Activated CD4-positive, alpha-beta T cell treated with anti-CD3 and anti-CD28 coated beads, Interleukin-2, Interleukin-6, amounts not matched to agents 100 ng/mL and 50 ng/mL, durations not matched to agents 16 hours and 8 hours (primary cell): ENCODE data around the gene KLHL25.

Experiments used
- DNase-seq: peaks from one replicate; pipeline ENCODE4 v3.0.0-alpha.2; 2020

Gene KLHL25

GRCh38 chr15:85746641-85747040 is 48.1 kb downstream of the KLHL25 start:
- no peak for DNase-seq

GRCh38 chr15:85745525-85746150 is 49.1 kb downstream of the KLHL25 start:
- no peak for DNase-seq

- no peak for DNase-seq
These were observed 49.7 kb downstream of the KLHL25 start for GRCh38 chr15:85745023-85745422.

- no peak for DNase-seq
These were observed 50.1 kb downstream of the KLHL25 start for GRCh38 chr15:85744579-85744978.

GRCh38 chr15:85743392-85744055 is 51.2 kb downstream of the KLHL25 start:
- no peak for DNase-seq

- DNase-seq = no peak
These were observed 52.4 kb downstream of the KLHL25 start for GRCh38 chr15:85742186-85742821.

- no peak for DNase-seq
These were observed 53.1 kb downstream of the KLHL25 start for GRCh38 chr15:85741662-85742061.

GRCh38 chr15:85741021-85741421 is 53.7 kb downstream of the KLHL25 start:
- DNase-seq = no peak

- no peak for DNase-seq
These were observed 57.7 kb downstream of the KLHL25 start for GRCh38 chr15:85737061-85737460.

- no peak for DNase-seq
These were observed 61.3 kb downstream of the KLHL25 start for GRCh38 chr15:85733416-85733815.

GRCh38 chr15:85730001-85730820 is 64.5 kb downstream of the KLHL25 start:
- peak; percentile 77 for DNase-seq

- no peak for DNase-seq
These were observed 67.7 kb downstream of the KLHL25 start for GRCh38 chr15:85727068-85727467.

- no peak for DNase-seq
These were observed 68.3 kb downstream of the KLHL25 start for GRCh38 chr15:85726454-85726853.

GRCh38 chr15:85725564-85725963 is 69.2 kb downstream of the KLHL25 start:
- DNase-seq = no peak

- no peak for DNase-seq
These were observed 69.7 kb downstream of the KLHL25 start for GRCh38 chr15:85725019-85725418.

- peak; percentile 52 for DNase-seq
These were observed 70.5 kb downstream of the KLHL25 start for GRCh38 chr15:85723960-85724945.

GRCh38 chr15:85722374-85723152 is 72.2 kb downstream of the KLHL25 start:
- no peak for DNase-seq

- no peak for DNase-seq
These were observed 75.7 kb downstream of the KLHL25 start for GRCh38 chr15:85718981-85719380.

GRCh38 chr15:85718271-85718971 is 76.3 kb downstream of the KLHL25 start:
- no peak for DNase-seq

GRCh38 chr15:85717212-85717611 is 77.5 kb downstream of the KLHL25 start:
- DNase-seq = no peak

GRCh38 chr15:85716261-85716660 is 78.5 kb downstream of the KLHL25 start:
- no peak for DNase-seq
